H9 (cell line): Measurements from ENCODE around the gene MARS1. TPM values are rescaled to one million over a fixed set of nuclear protein-coding genes. Genes with fewer than 3 reads are reported as not detected.

Experiments
- DNase-seq: peaks from one replicate; pipeline ENCODE4 v3.0.0-alpha.2; 2017
- H2AFZ ChIP-seq: one replicate; pipeline ENCODE4 v1.6.1; 2013; ENCODE audit warnings: mild to moderate bottlenecking, low read length, control low read depth, moderate library complexity
- H2AK5ac ChIP-seq: 2 replicates; pipeline ENCODE4 v1.6.1; 2013; ENCODE audit warnings: low read length, control low read depth, mixed read lengths; ENCODE audit not compliant: insufficient read length
- H2BK120ac ChIP-seq: one replicate; pipeline ENCODE4 v1.6.1; 2013; ENCODE audit warnings: low read depth, mild to moderate bottlenecking, low read length, control low read depth, inconsistent platforms; ENCODE audit not compliant: poor library complexity, severe bottlenecking
- H2BK12ac ChIP-seq: 2 replicates; pipeline ENCODE4 v1.6.1; 2013; ENCODE audit warnings: low read length, control low read depth, mixed read lengths, low read depth; ENCODE audit not compliant: insufficient read length
- H2BK15ac ChIP-seq: 2 replicates; pipeline ENCODE4 v1.6.1; 2013; ENCODE audit warnings: low read depth, low read length, control low read depth
- H2BK20ac ChIP-seq: one replicate; pipeline ENCODE4 v1.6.1; 2013; ENCODE audit warnings: low read depth, mild to moderate bottlenecking, low read length, control low read depth, inconsistent platforms; ENCODE audit not compliant: poor library complexity, severe bottlenecking
- H2BK5ac ChIP-seq: 2 replicates; pipeline ENCODE4 v1.6.1; 2013; ENCODE audit warnings: low read length, control low read depth, mixed read lengths; ENCODE audit not compliant: insufficient read length
- H3K14ac ChIP-seq: 2 replicates; pipeline ENCODE4 v1.6.1; 2013; ENCODE audit warnings: low read length, control low read depth; ENCODE audit not compliant: insufficient read depth
- H3K18ac ChIP-seq: 2 replicates; pipeline ENCODE4 v1.6.1; 2013; ENCODE audit warnings: low read depth, mild to moderate bottlenecking, mixed read lengths, low read length, control low read depth; ENCODE audit not compliant: insufficient read length
- H3K23ac ChIP-seq: 2 replicates; pipeline ENCODE4 v1.6.1; 2013; ENCODE audit warnings: low read length, control low read depth, mixed read lengths, low read depth; ENCODE audit not compliant: insufficient read length
- H3K23me2 ChIP-seq: 2 replicates; pipeline ENCODE4 v1.6.1; 2013; ENCODE audit warnings: low read depth, mild to moderate bottlenecking, mixed read lengths, low read length, control low read depth; ENCODE audit not compliant: insufficient read length, poor library complexity, severe bottlenecking
- H3K27ac ChIP-seq: 2 replicates; pipeline ENCODE4 v1.5.1; 2013; ENCODE audit warnings: low read length, control low read depth, mixed read lengths, low read depth; ENCODE audit not compliant: insufficient read length
- H3K27me3 ChIP-seq: 2 replicates; pipeline ENCODE4 v1.6.1; 2013; ENCODE audit warnings: low read length, control low read depth, inconsistent platforms; ENCODE audit not compliant: insufficient read depth
- H3K4ac ChIP-seq: 2 replicates; pipeline ENCODE4 v1.6.1; 2013; ENCODE audit warnings: low read depth, mild to moderate bottlenecking, control low read depth, inconsistent platforms, low read length, moderate library complexity
- H3K4me1 ChIP-seq: 2 replicates; pipeline ENCODE4 v1.6.1; 2013; ENCODE audit warnings: low read length, control low read depth, inconsistent platforms; ENCODE audit not compliant: insufficient read depth
- H3K4me2 ChIP-seq: 2 replicates; pipeline ENCODE4 v1.6.1; 2013; ENCODE audit warnings: low read length, control low read depth, mixed read lengths; ENCODE audit not compliant: insufficient read length, insufficient read depth
- H3K56ac ChIP-seq: 2 replicates; pipeline ENCODE4 v1.6.1; 2013; ENCODE audit warnings: low read depth, mild to moderate bottlenecking, mixed read lengths, low read length, control low read depth; ENCODE audit not compliant: insufficient read length
- H3K79me1 ChIP-seq: 2 replicates; pipeline ENCODE4 v1.6.1; 2013; ENCODE audit warnings: low read depth, mild to moderate bottlenecking, moderate library complexity, low read length, control low read depth, inconsistent platforms; ENCODE audit not compliant: insufficient read depth, poor library complexity, severe bottlenecking
- H3K79me2 ChIP-seq: 2 replicates; pipeline ENCODE4 v1.6.1; 2013; ENCODE audit warnings: low read length, control low read depth, inconsistent platforms; ENCODE audit not compliant: insufficient read depth
- H3K9ac ChIP-seq: 2 replicates; pipeline ENCODE4 v1.6.1; 2013; ENCODE audit warnings: low read length, control low read depth, mixed read lengths; ENCODE audit not compliant: insufficient read length; ENCODE audit errors: extremely low read depth
- H3K9me3 ChIP-seq: one replicate; pipeline ENCODE4 v1.6.1; 2013; ENCODE audit warnings: low read depth, low read length, inconsistent platforms; ENCODE audit not compliant: control insufficient read depth
- H3T11ph ChIP-seq: one replicate; pipeline ENCODE4 v1.6.1; 2013; ENCODE audit warnings: mild to moderate bottlenecking, low read length, control low read depth, inconsistent platforms
- H4K20me1 ChIP-seq: one replicate; pipeline ENCODE4 v1.6.1; 2013; ENCODE audit not compliant: control insufficient read depth, insufficient read length, insufficient read depth
- H4K5ac ChIP-seq: 2 replicates; pipeline ENCODE4 v1.6.1; 2013; ENCODE audit warnings: low read depth, mild to moderate bottlenecking, mixed read lengths, low read length, control low read depth; ENCODE audit not compliant: insufficient read length
- H4K8ac ChIP-seq: replicated peaks from 2 replicates; pipeline ENCODE4 v1.6.1; 2013; ENCODE audit warnings: low read length, control low read depth, mixed read lengths, low read depth; ENCODE audit not compliant: insufficient read length
- H4K91ac ChIP-seq: 2 replicates; pipeline ENCODE4 v1.6.1; 2013; ENCODE audit warnings: low read depth, mild to moderate bottlenecking, moderate library complexity, mixed read lengths, low read length, control low read depth; ENCODE audit not compliant: insufficient read length
- H3K27ac Mint-ChIP-seq, 3 experiments: 2 replicates in 2 of 3; 3 replicates in 1 of 3; pipeline ENCODE4 v1.8.0; 2020 to 2021; ENCODE audit warnings: mixed read lengths in 3 of 3, mild to moderate bottlenecking in 1 of 3, moderate library complexity in 1 of 3
- H3K27me3 Mint-ChIP-seq: 2 replicates; pipeline ENCODE4 v1.8.0; 2021; ENCODE audit warnings: low read depth, mild to moderate bottlenecking, moderate library complexity, mixed read lengths
- H3K36me3 Mint-ChIP-seq, 3 experiments: 2 replicates in 2 of 3; 3 replicates in 1 of 3; pipeline ENCODE4 v1.8.0; 2020 to 2021; ENCODE audit warnings: low read depth in 3 of 3, mixed read lengths in 3 of 3; ENCODE audit not compliant: insufficient read depth in 1 of 3
- H3K4me1 Mint-ChIP-seq, 2 experiments: 2 replicates each; pipeline ENCODE4 v1.8.0; 2020; ENCODE audit warnings: mixed read lengths in 2 of 2
- H3K4me3 Mint-ChIP-seq, 2 experiments: 2 replicates in 1 of 2; 3 replicates in 1 of 2; pipeline ENCODE4 v1.8.0; 2020 to 2021; ENCODE audit warnings: mild to moderate bottlenecking in 2 of 2, mixed read lengths in 2 of 2, moderate library complexity in 1 of 2
- H3K9me3 Mint-ChIP-seq, 2 experiments: 2 replicates in 1 of 2; 3 replicates in 1 of 2; pipeline ENCODE4 v1.8.0; 2020; ENCODE audit warnings: mild to moderate bottlenecking in 2 of 2, mixed read lengths in 2 of 2, moderate library complexity in 1 of 2
- CTCF ChIP-seq: fragments of 200-600 bp; sonication (generic); conservative IDR thresholded peaks from 3 replicates; pipeline ENCODE4 v1.8.0; 2021; ENCODE audit warnings: antibody characterized with exemption, mild to moderate bottlenecking
- WGBS: extraction: QIAGEN DNeasy Blood & Tissue Kit; methylation state at CpG from one replicate; pipeline ENCODE4 v1.1.7; 2013; ENCODE audit warnings: missing lambda C conversion rate, low lambda C conversion rate, mixed read lengths; ENCODE audit not compliant: insufficient read length; ENCODE audit errors: extremely low coverage; 5-methylcytosine and 5-hydroxymethylcytosine counted together
- total RNA-seq: library from RNA; stranded (reverse); gene quantifications from 2 replicates; pipeline ENCODE4 v1.2.1, GENCODE V29; 2021

Gene MARS1
- total RNA-seq, 1 experiment from 2014 or later: 368 TPM

GRCh38 chr12:57448669-57449068 is 39.2 kb upstream of the MARS1 start:
- H4K5ac ChIP-seq: no peak overlapping the region
- H3K4me2 ChIP-seq: no peak overlapping the region
- no peak overlapping the region for H3K4me3 Mint-ChIP-seq
- peaks cover 12 to 19% of the 10 kb centered on the region in 2 experiments for H3K4me1 Mint-ChIP-seq
- no peak overlapping the region for H3K18ac ChIP-seq
- H2BK12ac ChIP-seq: no peak overlapping the region
- no peak overlapping the region for H2BK120ac ChIP-seq
- H3K9me3 Mint-ChIP-seq: no peaks in the 10 kb centered on the region
- H3K4me1 ChIP-seq: no peaks in the 10 kb centered on the region; the same call in 1 of the 2 replicates
- H3K23ac ChIP-seq: no peak overlapping the region
- H3K4ac ChIP-seq: no peak overlapping the region
- H3K79me1 ChIP-seq: no peaks in the 10 kb centered on the region
- no CpG with 5 or more reads among the region's 2 CpGs for WGBS
- H3K9me3 ChIP-seq: no peaks in the 10 kb centered on the region
- no peaks in the 10 kb centered on the region for H3K23me2 ChIP-seq
- H2BK5ac ChIP-seq: no peak overlapping the region
- H2AFZ ChIP-seq: no peak overlapping the region
- H3K27ac ChIP-seq: no peak overlapping the region
- H3K56ac ChIP-seq: no peak overlapping the region
- H4K91ac ChIP-seq: no peak overlapping the region
- H2AK5ac ChIP-seq: no peak overlapping the region
- no peaks in the 10 kb centered on the region; the same call in 1 of the 2 replicates for H3K27me3 Mint-ChIP-seq
- DNase-seq: no peak
- H3K27ac Mint-ChIP-seq: no peak overlapping the region
- no peak overlapping the region for H2BK15ac ChIP-seq
- H4K8ac ChIP-seq: no peak overlapping the region
- H3K9ac ChIP-seq: no peak overlapping the region
- TF ChIP-seq CTCF: no peak
- H2BK20ac ChIP-seq: no peak overlapping the region
- no peaks in the 10 kb centered on the region for H4K20me1 ChIP-seq
- no peak overlapping the region for H3K14ac ChIP-seq
- no peaks in the 10 kb centered on the region for H3K27me3 ChIP-seq
- H3T11ph ChIP-seq: no peak overlapping the region
- no peaks in the 10 kb centered on the region for H3K79me2 ChIP-seq
- peaks cover 0 to 2% (median 0%) of the 10 kb centered on the region in 3 experiments; a peak in 1 of 7 replicates for H3K36me3 Mint-ChIP-seq
